Measurements from ENCODE around the gene HNRNPK.
"Not testable (repeated sequence)": the region's sequence is repeated elsewhere in the genome, so short reads cannot be mapped to it uniquely, and the experiment has no call there.

The HNRNPK gene

GRCh38 chr9:83976372-83976771, 3.6 kb downstream of the HNRNPK start:
- DNase-seq, result no peak

- DNase-seq, result no peak
These were observed 4.7 kb downstream of the HNRNPK start for GRCh38 chr9:83975300-83975699.

- no peak for DNase-seq
These were observed 7.7 kb downstream of the HNRNPK start for GRCh38 chr9:83972286-83972685.

- no peak for DNase-seq
These were observed 8.5 kb downstream of the HNRNPK start for GRCh38 chr9:83971485-83971884.

- DNase-seq, result no peak
These were observed 10.4 kb downstream of the HNRNPK start for GRCh38 chr9:83969602-83970001.

GRCh38 chr9:83967073-83967472, 12.9 kb downstream of the HNRNPK start:
- no peak for DNase-seq

- no peak for DNase-seq
These were observed 13.8 kb downstream of the HNRNPK start for GRCh38 chr9:83966209-83966582.

GRCh38 chr9:83965350-83966208, 14.4 kb downstream of the HNRNPK start:
- DNase-seq, result no peak

GRCh38 chr9:83964973-83965349, 15.1 kb downstream of the HNRNPK start:
- DNase-seq, result no peak

- DNase-seq, result no peak
These were observed 17.9 kb downstream of the HNRNPK start for GRCh38 chr9:83962165-83962564.

- no peak for DNase-seq
These were observed 19.0 kb downstream of the HNRNPK start for GRCh38 chr9:83960991-83961390.

GRCh38 chr9:83959061-83959460, 21.0 kb downstream of the HNRNPK start:
- no peak for DNase-seq

- no peak for DNase-seq
These were observed 22.8 kb downstream of the HNRNPK start for GRCh38 chr9:83957248-83957513.

GRCh38 chr9:83956436-83957247, 23.4 kb downstream of the HNRNPK start:
- peak; percentile 65 for DNase-seq

GRCh38 chr9:83956086-83956435, 24.0 kb downstream of the HNRNPK start:
- no peak for DNase-seq

GRCh38 chr9:83948096-83948495, 31.9 kb downstream of the HNRNPK start:
- DNase-seq, result not testable (repeated sequence)

- no peak for DNase-seq
These were observed 39.3 kb downstream of the HNRNPK start for GRCh38 chr9:83940590-83941303.

GRCh38 chr9:83937861-83938455, 42.1 kb downstream of the HNRNPK start:
- DNase-seq, result no peak

GRCh38 chr9:83936523-83936922, 43.5 kb downstream of the HNRNPK start:
- DNase-seq, result no peak

- DNase-seq, result no peak
These were observed 44.6 kb downstream of the HNRNPK start for GRCh38 chr9:83935276-83935935.

- DNase-seq, result no peak
These were observed 45.3 kb downstream of the HNRNPK start for GRCh38 chr9:83934569-83935275.

GRCh38 chr9:83933790-83934189, 46.2 kb downstream of the HNRNPK start:
- no peak for DNase-seq
